Measurements from ENCODE around the gene QPCTL. TPM values are rescaled to one million over a fixed set of nuclear protein-coding genes. Genes with fewer than 3 reads are reported as not detected.

The QPCTL gene
- total and polyA plus RNA-seq, 2 of the 13 experiments (the other 11 are each of a cell fraction or from before 2014, with no cell fraction given), result 16.0 to 19.1 TPM

DNA sequence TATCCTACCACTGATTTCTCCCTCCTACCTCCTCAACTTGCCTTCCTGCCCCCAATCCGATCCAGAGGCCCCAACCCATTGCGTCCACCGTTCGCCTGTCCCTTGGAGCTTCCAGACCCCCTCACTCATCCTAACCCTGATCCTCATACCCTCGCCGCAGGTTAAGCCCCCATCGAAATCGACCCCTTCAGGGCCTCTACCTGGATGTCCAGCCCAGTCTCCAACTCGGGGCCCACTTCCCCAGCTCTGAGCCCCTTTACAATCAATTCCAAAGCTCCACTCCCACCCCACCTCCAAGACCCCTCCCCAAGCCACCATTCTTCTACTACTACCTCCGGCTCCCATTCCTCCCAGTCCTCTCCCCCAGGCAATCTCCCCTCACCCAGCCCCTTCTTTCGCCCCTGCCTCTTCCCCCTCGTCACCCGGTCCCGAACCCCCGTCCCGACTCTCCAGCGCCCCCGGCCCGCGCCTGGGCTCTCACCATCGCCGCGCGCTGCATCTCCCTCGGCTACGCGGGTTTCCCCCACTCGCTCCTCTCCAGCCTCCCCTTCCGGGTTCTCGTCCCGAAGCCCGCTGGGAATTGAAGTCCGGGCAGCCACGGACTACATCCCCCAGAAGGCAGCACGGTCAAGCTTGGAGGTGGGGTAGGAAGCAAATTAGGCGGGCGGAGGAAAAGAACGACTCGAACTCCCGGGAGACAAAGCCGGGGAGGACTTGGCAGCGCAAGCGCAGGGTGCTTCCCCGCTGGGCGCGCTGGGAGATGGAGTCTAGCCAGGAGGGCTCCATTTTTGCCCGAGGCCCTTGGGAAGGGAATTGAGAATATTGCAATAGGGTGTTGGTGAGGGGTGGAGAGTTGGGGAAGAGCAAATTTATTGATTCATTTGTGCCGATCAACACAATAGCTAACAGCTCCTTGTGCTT is 38.2 kb downstream of the QPCTL start, which contains the start of gene FBXO46 (continued):
- no peak for TF ChIP-seq ZNF431 (CRISPR knock-in tag; IDR thresholded peaks at IDR 0.05; ENCODE audit: borderline replicate concordance, low read depth)
- no peak for TF ChIP-seq TEAD3 (CRISPR knock-in tag; optimal IDR thresholded peaks at IDR 0.05; ENCODE audit: borderline replicate concordance)
- TF ChIP-seq ZNF788 (CRISPR knock-in tag; IDR thresholded peaks at IDR 0.05; ENCODE audit: borderline replicate concordance), result peak; percentile 79; the same call in 1 of the 2 replicates
- TF ChIP-seq SMYD3 (CRISPR knock-in tag; IDR thresholded peaks at IDR 0.05), result no peak
- peak; percentile 76; the same call in 1 of the 2 replicates for TF ChIP-seq GTF3A (CRISPR knock-in tag; conservative IDR thresholded peaks at IDR 0.05)
- peak; percentile 39; the same call in 1 of the 2 replicates for TF ChIP-seq GFI1 (CRISPR knock-in tag; IDR thresholded peaks at IDR 0.05; ENCODE audit: borderline replicate concordance)
- TF ChIP-seq, protein P1, sequence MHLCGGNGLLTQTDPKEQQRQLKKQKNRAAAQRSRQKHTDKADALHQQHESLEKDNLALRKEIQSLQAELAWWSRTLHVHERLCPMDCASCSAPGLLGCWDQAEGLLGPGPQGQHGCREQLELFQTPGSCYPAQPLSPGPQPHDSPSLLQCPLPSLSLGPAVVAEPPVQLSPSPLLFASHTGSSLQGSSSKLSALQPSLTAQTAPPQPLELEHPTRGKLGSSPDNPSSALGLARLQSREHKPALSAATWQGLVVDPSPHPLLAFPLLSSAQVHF (CRISPR knock-in tag; IDR thresholded peaks at IDR 0.05), result no peak
- no peak for TF ChIP-seq ZNF83 (CRISPR knock-in tag; IDR thresholded peaks at IDR 0.05; ENCODE audit: borderline replicate concordance)
- no peak for TF ChIP-seq ZNF570 (CRISPR knock-in tag; IDR thresholded peaks at IDR 0.05; ENCODE audit: borderline replicate concordance)
- TF ChIP-seq, protein P2, sequence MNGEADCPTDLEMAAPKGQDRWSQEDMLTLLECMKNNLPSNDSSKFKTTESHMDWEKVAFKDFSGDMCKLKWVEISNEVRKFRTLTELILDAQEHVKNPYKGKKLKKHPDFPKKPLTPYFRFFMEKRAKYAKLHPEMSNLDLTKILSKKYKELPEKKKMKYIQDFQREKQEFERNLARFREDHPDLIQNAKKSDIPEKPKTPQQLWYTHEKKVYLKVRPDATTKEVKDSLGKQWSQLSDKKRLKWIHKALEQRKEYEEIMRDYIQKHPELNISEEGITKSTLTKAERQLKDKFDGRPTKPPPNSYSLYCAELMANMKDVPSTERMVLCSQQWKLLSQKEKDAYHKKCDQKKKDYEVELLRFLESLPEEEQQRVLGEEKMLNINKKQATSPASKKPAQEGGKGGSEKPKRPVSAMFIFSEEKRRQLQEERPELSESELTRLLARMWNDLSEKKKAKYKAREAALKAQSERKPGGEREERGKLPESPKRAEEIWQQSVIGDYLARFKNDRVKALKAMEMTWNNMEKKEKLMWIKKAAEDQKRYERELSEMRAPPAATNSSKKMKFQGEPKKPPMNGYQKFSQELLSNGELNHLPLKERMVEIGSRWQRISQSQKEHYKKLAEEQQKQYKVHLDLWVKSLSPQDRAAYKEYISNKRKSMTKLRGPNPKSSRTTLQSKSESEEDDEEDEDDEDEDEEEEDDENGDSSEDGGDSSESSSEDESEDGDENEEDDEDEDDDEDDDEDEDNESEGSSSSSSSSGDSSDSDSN (CRISPR knock-in tag; IDR thresholded peaks at IDR 0.05), result peak; percentile 60; the same call in 1 of the 2 replicates
- TF ChIP-seq ZNF652 (CRISPR knock-in tag; IDR thresholded peaks at IDR 0.05; ENCODE audit: borderline replicate concordance, low read depth), result no peak
- TF ChIP-seq FOXJ3 (CRISPR knock-in tag; IDR thresholded peaks at IDR 0.05; ENCODE audit: borderline replicate concordance), result no peak
- no peak for TF ChIP-seq AGO2 (optimal IDR thresholded peaks at IDR 0.05; ENCODE audit: low read depth, low read length)
- no peak for TF ChIP-seq PCBP2 (optimal IDR thresholded peaks at IDR 0.05; ENCODE audit: low read depth, low read length, poor library complexity, severe bottlenecking)
- TF ChIP-seq ZBTB21 (CRISPR knock-in tag; IDR thresholded peaks at IDR 0.05), result no peak
- TF ChIP-seq ZNF34 (CRISPR knock-in tag; IDR thresholded peaks at IDR 0.05; ENCODE audit: borderline replicate concordance), result 0 out of 2 replicates have a peak, but pooled peaks have one; percentile 51
- TF ChIP-seq EHMT2 (IDR thresholded peaks at IDR 0.05; ENCODE audit: borderline replicate concordance, low read depth, low read length), result no peak
- TF ChIP-seq, protein P3, sequence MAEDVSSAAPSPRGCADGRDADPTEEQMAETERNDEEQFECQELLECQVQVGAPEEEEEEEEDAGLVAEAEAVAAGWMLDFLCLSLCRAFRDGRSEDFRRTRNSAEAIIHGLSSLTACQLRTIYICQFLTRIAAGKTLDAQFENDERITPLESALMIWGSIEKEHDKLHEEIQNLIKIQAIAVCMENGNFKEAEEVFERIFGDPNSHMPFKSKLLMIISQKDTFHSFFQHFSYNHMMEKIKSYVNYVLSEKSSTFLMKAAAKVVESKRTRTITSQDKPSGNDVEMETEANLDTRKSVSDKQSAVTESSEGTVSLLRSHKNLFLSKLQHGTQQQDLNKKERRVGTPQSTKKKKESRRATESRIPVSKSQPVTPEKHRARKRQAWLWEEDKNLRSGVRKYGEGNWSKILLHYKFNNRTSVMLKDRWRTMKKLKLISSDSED (CRISPR knock-in tag; IDR thresholded peaks at IDR 0.05), result no peak
- TF ChIP-seq ZNF792 (CRISPR knock-in tag; IDR thresholded peaks at IDR 0.05), result 0 out of 2 replicates have a peak, but pooled peaks have one; percentile 46
- TF ChIP-seq, protein P4, sequence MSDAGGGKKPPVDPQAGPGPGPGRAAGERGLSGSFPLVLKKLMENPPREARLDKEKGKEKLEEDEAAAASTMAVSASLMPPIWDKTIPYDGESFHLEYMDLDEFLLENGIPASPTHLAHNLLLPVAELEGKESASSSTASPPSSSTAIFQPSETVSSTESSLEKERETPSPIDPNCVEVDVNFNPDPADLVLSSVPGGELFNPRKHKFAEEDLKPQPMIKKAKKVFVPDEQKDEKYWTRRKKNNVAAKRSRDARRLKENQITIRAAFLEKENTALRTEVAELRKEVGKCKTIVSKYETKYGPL (CRISPR knock-in tag; IDR thresholded peaks at IDR 0.05), result no peak
- TF ChIP-seq PAWR (CRISPR knock-in tag; IDR thresholded peaks at IDR 0.05; ENCODE audit: borderline replicate concordance), result no peak
- TF ChIP-seq TBL1XR1 (IDR thresholded peaks at IDR 0.05; ENCODE audit: borderline replicate concordance, low read length, partially characterized antibody), result no peak
- TF ChIP-seq SAP130 (CRISPR knock-in tag; IDR thresholded peaks at IDR 0.05; ENCODE audit: low read depth), result peak; percentile 94
- TF ChIP-seq ZNF230 (CRISPR knock-in tag; IDR thresholded peaks at IDR 0.05), result no peak
- TF ChIP-seq KMT2B (CRISPR knock-in tag; IDR thresholded peaks at IDR 0.05), result no peak
- TF ChIP-seq PHB2 (IDR thresholded peaks at IDR 0.05; ENCODE audit: partially characterized antibody), result no peak
